ENCODE data around the gene EPHA10.

- no peak for TF ChIP-seq EZH2 (IDR thresholded peaks at IDR 0.05)
- TF ChIP-seq POLR2AphosphoS5 (IDR thresholded peaks at IDR 0.05; ENCODE audit: borderline replicate concordance, low read depth, low read length), result no peak
Observed at GRCh38 chr1:37794372-37795339, 29.7 kb upstream of the EPHA10 start.
